ENCODE results near the gene ESYT2. TPM values are rescaled to one million over a fixed set of nuclear protein-coding genes. Genes with fewer than 3 reads are reported as not detected.

The ESYT2 gene
- total RNA-seq, 1 experiment from 2014 or later, result 68.2 TPM

- no peak overlapping the region for H3K4me2 ChIP-seq (ENCODE audit: low read length)
- intact Hi-C loops (cut with micrococcal nuclease), result loop anchor here (1.0 kb wide), 1 partner anchor 194 kb away; no protein-coding TSS in a partner anchor
- no peak overlapping the region for H2AFZ ChIP-seq (ENCODE audit: low read depth, low read length, poor library complexity, severe bottlenecking)
- H4K20me1 ChIP-seq (ENCODE audit: insufficient read depth), result no peaks in the 10 kb centered on the region
- DNase-seq (ENCODE audit: low read depth, low spot score) (no peak), ATAC-seq (peak; percentile 75)
- ChIA-PET CTCF (interaction anchor here (1.1 kb wide), 1 partner anchor 194 kb away, joined by 4 read pairs; no protein-coding TSS in a partner anchor), RAD21 (ENCODE audit: low non-redundant PET in 1 of 2, low total read pairs in 2 of 2, uncharacterized antibody in 2 of 2, unreplicated experiment in 2 of 2) (interaction anchor here in 1 of 2 experiments (1.3 kb wide), 1 partner anchor 36 kb away, joined by 5 read pairs; no protein-coding TSS in a partner anchor), POLR2A (no interaction called here)
- peaks cover 17% of the 10 kb centered on the region; the same call in 1 of the 2 replicates for H3K79me2 ChIP-seq (ENCODE audit: insufficient read depth, low read length)
- H3K9ac ChIP-seq (ENCODE audit: low read length), result no peak overlapping the region
- H3K4me3 ChIP-seq (replicated peaks in 1 of 2; ENCODE audit: low read depth in 1 of 2, low read length in 2 of 2), result no peak overlapping the region
- H3K9me3 ChIP-seq (ENCODE audit: control insufficient read depth in 1 of 2, insufficient read depth in 1 of 2, low read depth in 1 of 2, low read length in 2 of 2), result no peaks in the 10 kb centered on the region
- peaks cover 7 to 28% of the 10 kb centered on the region in 2 experiments for H3K4me1 ChIP-seq (ENCODE audit: control insufficient read depth in 1 of 2, insufficient read depth in 2 of 2, low read length in 2 of 2)
- peaks cover 2 to 35% of the 10 kb centered on the region in 2 experiments; a peak in 2 of 4 replicates for H3K36me3 ChIP-seq (ENCODE audit: control insufficient read depth in 1 of 2, insufficient read depth in 2 of 2, low read length in 2 of 2)
- no TSS peak for BruUV-seq (replicated peaks)
- TF ChIP-seq CTCF (IDR thresholded peaks at IDR 0.05 in 2 of 3, conservative IDR thresholded peaks at IDR 0.05 in 1 of 3; ENCODE audit: borderline replicate concordance in 1 of 3, insufficient read depth in 1 of 3, low read depth in 2 of 3, low read length in 2 of 3) (peak; percentile 34 to 63 (median 42); a peak in 5 of 6 replicates), RAD21 (IDR thresholded peaks at IDR 0.05; ENCODE audit: low read depth) (peak; percentile 69), CEBPB (IDR thresholded peaks at IDR 0.05; ENCODE audit: low read depth) (no peak)
- no peaks in the 10 kb centered on the region for H3K9me2 ChIP-seq (ENCODE audit: insufficient read depth)
- H3K27me3 ChIP-seq (ENCODE audit: insufficient read depth, low read length), result no peaks in the 10 kb centered on the region
- peak overlapping the region; percentile 21; the same call in 1 of the 2 replicates for H3K27ac ChIP-seq (ENCODE audit: low read depth, low read length)
These were observed 46.4 kb downstream of the ESYT2 start for GRCh38 chr7:158782761-158783401.

DNA sequence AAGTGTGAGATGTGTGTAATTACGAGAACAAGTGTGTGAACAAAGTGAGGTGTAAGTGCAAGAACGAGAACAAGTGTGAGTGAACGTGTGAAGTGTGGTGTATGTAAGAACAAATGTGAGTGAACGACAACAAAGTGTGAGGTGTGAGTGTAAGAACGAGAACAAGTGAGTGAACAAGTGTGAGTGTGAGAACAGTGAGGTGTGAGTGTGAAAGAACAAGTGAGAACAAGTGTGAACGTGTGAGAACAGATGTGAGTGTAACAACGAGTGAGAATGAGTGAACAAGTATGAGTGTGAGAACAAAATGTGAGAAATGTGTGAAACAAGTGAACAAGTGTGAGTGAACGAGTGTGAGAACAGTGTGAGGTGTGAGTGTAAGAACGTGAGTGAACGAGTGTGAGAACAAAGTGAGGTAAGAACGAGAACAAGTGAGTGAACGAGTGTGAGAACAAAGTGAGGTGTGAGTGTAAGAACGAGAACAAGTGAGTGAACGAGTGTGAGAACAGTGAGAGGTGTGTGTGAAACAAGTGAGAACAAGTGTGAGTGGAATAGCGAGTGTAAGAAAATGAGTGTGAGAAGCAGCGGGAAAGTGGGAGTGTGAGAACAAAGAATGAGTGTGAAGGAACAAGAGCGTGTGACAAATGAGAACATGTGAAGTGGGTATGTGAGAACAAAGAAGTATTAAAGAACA is 47.2 kb downstream of the ESYT2 start:
- ATAC-seq (no peak), DNase-seq (ENCODE audit: low read depth, low spot score) (no peak)
- no peak overlapping the region for H3K27ac ChIP-seq (ENCODE audit: low read depth, low read length)
- no peak overlapping the region for H3K4me3 ChIP-seq (replicated peaks in 1 of 2; ENCODE audit: low read depth in 1 of 2, low read length in 2 of 2)
- no peaks in the 10 kb centered on the region for H4K20me1 ChIP-seq (ENCODE audit: insufficient read depth)
- no peak overlapping the region for H3K9ac ChIP-seq (ENCODE audit: low read length)
- H3K27me3 ChIP-seq (ENCODE audit: insufficient read depth, low read length), result no peaks in the 10 kb centered on the region
- no peak overlapping the region for H2AFZ ChIP-seq (ENCODE audit: low read depth, low read length, poor library complexity, severe bottlenecking)
- peaks cover 2 to 28% of the 10 kb centered on the region in 2 experiments; a peak in 2 of 4 replicates for H3K36me3 ChIP-seq (ENCODE audit: control insufficient read depth in 1 of 2, insufficient read depth in 2 of 2, low read length in 2 of 2)
- no peaks in the 10 kb centered on the region for H3K9me3 ChIP-seq (ENCODE audit: control insufficient read depth in 1 of 2, insufficient read depth in 1 of 2, low read depth in 1 of 2, low read length in 2 of 2)
- no peaks in the 10 kb centered on the region for H3K9me2 ChIP-seq (ENCODE audit: insufficient read depth)
- peaks cover 17% of the 10 kb centered on the region; the same call in 1 of the 2 replicates for H3K79me2 ChIP-seq (ENCODE audit: insufficient read depth, low read length)
- RAD21 ChIA-PET (ENCODE audit: low non-redundant PET in 1 of 2, low total read pairs in 2 of 2, uncharacterized antibody in 2 of 2, unreplicated experiment in 2 of 2), result interaction anchor here in 1 of 2 experiments (1.3 kb wide), 1 partner anchor 37 kb away, joined by 5 read pairs; no protein-coding TSS in a partner anchor
- no TSS peak for BruUV-seq (replicated peaks)
- peaks cover 7 to 28% of the 10 kb centered on the region in 2 experiments for H3K4me1 ChIP-seq (ENCODE audit: control insufficient read depth in 1 of 2, insufficient read depth in 2 of 2, low read length in 2 of 2)
- H3K4me2 ChIP-seq (ENCODE audit: low read length), result no peak overlapping the region
- CTCF ChIA-PET, result no interaction called here
- intact Hi-C loops (cut with micrococcal nuclease), result no loop called here
- POLR2A ChIA-PET, result no interaction called here
- TF ChIP-seq ZFX (IDR thresholded peaks at IDR 0.05) (no peak), RAD21 (IDR thresholded peaks at IDR 0.05; ENCODE audit: low read depth) (no peak), TCF7L2 (IDR thresholded peaks at IDR 0.05; ENCODE audit: borderline replicate concordance, extremely low read depth, insufficient read depth, insufficient read length) (no peak), CBX3 (IDR thresholded peaks at IDR 0.05; ENCODE audit: low read depth) (no peak), SRF (IDR thresholded peaks at IDR 0.05; ENCODE audit: low read depth) (no peak), SP1 (IDR thresholded peaks at IDR 0.05; ENCODE audit: low read depth) (no peak), YY1 (IDR thresholded peaks at IDR 0.05; ENCODE audit: extremely low read depth, insufficient replicate concordance, low read depth, low read length) (no peak), ZBTB33 (IDR thresholded peaks at IDR 0.05; ENCODE audit: extremely low read depth, insufficient replicate concordance, low read length) (no peak), FOSL1 (IDR thresholded peaks at IDR 0.05; ENCODE audit: low read depth) (no peak), ELF1 (IDR thresholded peaks at IDR 0.05; ENCODE audit: borderline replicate concordance, low read depth) (no peak), EZH2phosphoT487 (IDR thresholded peaks at IDR 0.05; ENCODE audit: borderline replicate concordance) (no peak)
- TF ChIP-seq, protein P1, sequence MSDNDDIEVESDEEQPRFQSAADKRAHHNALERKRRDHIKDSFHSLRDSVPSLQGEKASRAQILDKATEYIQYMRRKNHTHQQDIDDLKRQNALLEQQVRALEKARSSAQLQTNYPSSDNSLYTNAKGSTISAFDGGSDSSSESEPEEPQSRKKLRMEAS (IDR thresholded peaks at IDR 0.05), result no peak

Data from HCT116 (cell line).